GM12878 (cell line): ENCODE results near the gene TBC1D8. TPM values are rescaled to one million over a fixed set of nuclear protein-coding genes. Genes with fewer than 3 reads are reported as not detected.

Experiments used
- BACH1 ChIP-seq: fragments of 450-650 bp; IDR thresholded peaks from 2 replicates; pipeline ENCODE4 v1.6.1; 2017; ENCODE audit warnings: mild to moderate bottlenecking, borderline replicate concordance
- BCL11A ChIP-seq: IDR thresholded peaks from 2 replicates; pipeline ENCODE4 v1.6.1; 2011; ENCODE audit warnings: low read depth, low read length
- BCL3 ChIP-seq: IDR thresholded peaks from 2 replicates; pipeline ENCODE4 v1.6.1; 2011; ENCODE audit warnings: borderline replicate concordance, low read depth, mild to moderate bottlenecking, moderate library complexity, low read length; ENCODE audit not compliant: insufficient read depth, poor library complexity, severe bottlenecking
- GABPA ChIP-seq: IDR thresholded peaks from 2 replicates; pipeline ENCODE4 v1.6.1; 2014; ENCODE audit warnings: antibody characterized with exemption, low read depth, mild to moderate bottlenecking, inconsistent platforms
- KDM1A ChIP-seq: fragments of 200-600 bp; sonication (generic); IDR thresholded peaks from 2 replicates; pipeline ENCODE4 v1.6.1; 2016; ENCODE audit warnings: borderline replicate concordance
- NKRF ChIP-seq: fragments of 450-650 bp; conservative IDR thresholded peaks from 2 replicates; pipeline ENCODE4 v1.6.1; 2017; ENCODE audit warnings: mild to moderate bottlenecking, moderate library complexity
- POLR2AphosphoS5 ChIP-seq: IDR thresholded peaks from 2 replicates; pipeline ENCODE4 v1.6.1; 2011; ENCODE audit warnings: mild to moderate bottlenecking, low read length, inconsistent platforms
- SMAD5 ChIP-seq: IDR thresholded peaks from 2 replicates; pipeline ENCODE4 v1.6.1; 2016; ENCODE audit warnings: antibody characterized with exemption, low read depth
- STAT3 ChIP-seq: IDR thresholded peaks from 2 replicates; pipeline ENCODE4 v1.6.1; 2011; ENCODE audit warnings: low read depth, low read length, improper control_type of control experiment
- ZNF384 ChIP-seq: IDR thresholded peaks from 2 replicates; pipeline ENCODE4 v1.6.1; 2012; ENCODE audit warnings: low read depth, mild to moderate bottlenecking, low read length, improper control_type of control experiment, borderline replicate concordance
- polyA plus RNA-seq, 11 experiments: library from polyadenylated mRNA; depleted of rRNA in 4 of 11; unstranded in 6 of 11; stranded (reverse) in 5 of 11; fragments of >200 nt; fragmentation: Nextera tagmentation in 4 of 11; fragmentation: Illumina TruSeq in 1 of 11; extraction: Ambion mirVana in 4 of 11; extraction: Trizol in 1 of 11; gene quantifications; 1 replicate in 1 of 11; 2 replicates in 10 of 11; pipeline versions ENCODE4 v1.2.1 to v1.2.3, GENCODE V29; 2011 to 2016; ENCODE audit warnings: inconsistent platforms in 2 of 11, missing spikeins in 2 of 11, low read depth in 1 of 11
- total RNA-seq, 4 experiments: library from RNA; depleted of rRNA in 3 of 4; stranded (reverse); fragments of >200 nt in 3 of 4; fragmentation: Illumina TruSeq in 1 of 4; extraction: Trizol in 1 of 4; gene quantifications; 2 replicates each; pipeline versions ENCODE4 v1.2.1 to v1.2.3, GENCODE V29; 2013 to 2021
- TF ChIP-seq, protein P1 (sequence below): IDR thresholded peaks from 2 replicates; pipeline ENCODE4 v1.6.1; 2012; ENCODE audit warnings: improper control_type of control experiment, low read depth, low read length; ENCODE audit not compliant: insufficient replicate concordance

The TBC1D8 gene
- total and polyA plus RNA-seq, 10 of the 15 experiments (the other 5 are each of a cell fraction or from before 2014, with no cell fraction given): 0.80 to 4.9 (median 4.4) TPM

DNA sequence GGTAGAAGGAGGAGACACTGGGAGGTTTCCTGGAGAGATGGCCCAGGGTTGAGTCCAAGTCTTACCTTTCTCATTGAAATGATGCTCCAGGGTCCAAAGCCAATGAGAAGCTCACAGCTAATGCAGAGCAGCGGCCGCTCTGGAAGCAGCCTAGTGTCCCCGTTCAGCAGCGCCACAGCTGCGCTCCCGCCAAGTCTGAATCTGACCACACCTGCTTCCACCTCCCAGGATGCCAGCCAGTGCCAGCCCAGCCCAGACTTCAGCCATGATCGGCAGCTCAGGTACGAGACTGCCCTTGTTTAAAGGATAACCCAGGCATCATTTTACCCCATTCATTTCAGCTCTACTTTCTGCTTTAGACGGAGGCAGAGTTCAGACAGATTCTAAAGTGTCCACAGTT, 161.0 kb downstream of the TBC1D8 start (continued):
- TF ChIP-seq, protein P1, sequence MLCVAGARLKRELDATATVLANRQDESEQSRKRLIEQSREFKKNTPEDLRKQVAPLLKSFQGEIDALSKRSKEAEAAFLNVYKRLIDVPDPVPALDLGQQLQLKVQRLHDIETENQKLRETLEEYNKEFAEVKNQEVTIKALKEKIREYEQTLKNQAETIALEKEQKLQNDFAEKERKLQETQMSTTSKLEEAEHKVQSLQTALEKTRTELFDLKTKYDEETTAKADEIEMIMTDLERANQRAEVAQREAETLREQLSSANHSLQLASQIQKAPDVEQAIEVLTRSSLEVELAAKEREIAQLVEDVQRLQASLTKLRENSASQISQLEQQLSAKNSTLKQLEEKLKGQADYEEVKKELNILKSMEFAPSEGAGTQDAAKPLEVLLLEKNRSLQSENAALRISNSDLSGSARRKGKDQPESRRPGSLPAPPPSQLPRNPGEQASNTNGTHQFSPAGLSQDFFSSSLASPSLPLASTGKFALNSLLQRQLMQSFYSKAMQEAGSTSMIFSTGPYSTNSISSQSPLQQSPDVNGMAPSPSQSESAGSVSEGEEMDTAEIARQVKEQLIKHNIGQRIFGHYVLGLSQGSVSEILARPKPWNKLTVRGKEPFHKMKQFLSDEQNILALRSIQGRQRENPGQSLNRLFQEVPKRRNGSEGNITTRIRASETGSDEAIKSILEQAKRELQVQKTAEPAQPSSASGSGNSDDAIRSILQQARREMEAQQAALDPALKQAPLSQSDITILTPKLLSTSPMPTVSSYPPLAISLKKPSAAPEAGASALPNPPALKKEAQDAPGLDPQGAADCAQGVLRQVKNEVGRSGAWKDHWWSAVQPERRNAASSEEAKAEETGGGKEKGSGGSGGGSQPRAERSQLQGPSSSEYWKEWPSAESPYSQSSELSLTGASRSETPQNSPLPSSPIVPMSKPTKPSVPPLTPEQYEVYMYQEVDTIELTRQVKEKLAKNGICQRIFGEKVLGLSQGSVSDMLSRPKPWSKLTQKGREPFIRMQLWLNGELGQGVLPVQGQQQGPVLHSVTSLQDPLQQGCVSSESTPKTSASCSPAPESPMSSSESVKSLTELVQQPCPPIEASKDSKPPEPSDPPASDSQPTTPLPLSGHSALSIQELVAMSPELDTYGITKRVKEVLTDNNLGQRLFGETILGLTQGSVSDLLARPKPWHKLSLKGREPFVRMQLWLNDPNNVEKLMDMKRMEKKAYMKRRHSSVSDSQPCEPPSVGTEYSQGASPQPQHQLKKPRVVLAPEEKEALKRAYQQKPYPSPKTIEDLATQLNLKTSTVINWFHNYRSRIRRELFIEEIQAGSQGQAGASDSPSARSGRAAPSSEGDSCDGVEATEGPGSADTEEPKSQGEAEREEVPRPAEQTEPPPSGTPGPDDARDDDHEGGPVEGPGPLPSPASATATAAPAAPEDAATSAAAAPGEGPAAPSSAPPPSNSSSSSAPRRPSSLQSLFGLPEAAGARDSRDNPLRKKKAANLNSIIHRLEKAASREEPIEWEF: no peak
- TF ChIP-seq KDM1A: no peak
- no peak for TF ChIP-seq BACH1
- TF ChIP-seq BCL11A: no peak
- no peak for TF ChIP-seq SMAD5
- no peak for TF ChIP-seq STAT3
- no peak for TF ChIP-seq GABPA
- no peak for TF ChIP-seq POLR2AphosphoS5
- TF ChIP-seq NKRF: no peak
- TF ChIP-seq ZNF384: no peak
- no peak for TF ChIP-seq BCL3
